Ishikawa (cell line): ENCODE results near the gene NPHP4.

Source experiments
- CEBPB ChIP-seq: IDR thresholded peaks from 2 replicates; pipeline ENCODE4 v1.6.1; 2012
- CREB1 ChIP-seq: IDR thresholded peaks from 2 replicates; pipeline ENCODE4 v1.6.1; 2012; ENCODE audit warnings: low read depth
- EGR1 ChIP-seq: IDR thresholded peaks from 2 replicates; pipeline ENCODE4 v1.6.1; 2012
- EP300 ChIP-seq: IDR thresholded peaks from 2 replicates; pipeline ENCODE4 v1.6.1; 2012; ENCODE audit warnings: borderline replicate concordance
- FOXM1 ChIP-seq: IDR thresholded peaks from 2 replicates; pipeline ENCODE4 v1.6.1; 2012; ENCODE audit warnings: low read depth, borderline replicate concordance
- MAX ChIP-seq: IDR thresholded peaks from 2 replicates; pipeline ENCODE4 v1.6.1; 2012
- NFIC ChIP-seq: IDR thresholded peaks from 2 replicates; pipeline ENCODE4 v1.6.1; 2012
- RAD21 ChIP-seq: IDR thresholded peaks from 2 replicates; pipeline ENCODE4 v1.6.1; 2012; ENCODE audit warnings: low read depth
- REST ChIP-seq: IDR thresholded peaks from 2 replicates; pipeline ENCODE4 v1.6.1; 2012; ENCODE audit warnings: low read depth, mild to moderate bottlenecking
- TAF1 ChIP-seq: IDR thresholded peaks from 2 replicates; pipeline ENCODE4 v1.6.1; 2012; ENCODE audit warnings: low read depth, mild to moderate bottlenecking
- TCF12 ChIP-seq: IDR thresholded peaks from 2 replicates; pipeline ENCODE4 v1.6.1; 2012; ENCODE audit warnings: low read depth
- TEAD4 ChIP-seq: IDR thresholded peaks from 2 replicates; pipeline ENCODE4 v1.6.1; 2012
- USF1 ChIP-seq: IDR thresholded peaks from 2 replicates; pipeline ENCODE4 v1.6.1; 2012
- YY1 ChIP-seq: IDR thresholded peaks from 2 replicates; pipeline ENCODE4 v1.6.1; 2012; ENCODE audit warnings: low read depth
- ZBTB7A ChIP-seq: IDR thresholded peaks from 2 replicates; pipeline ENCODE4 v1.6.1; 2012; ENCODE audit warnings: low read depth

NPHP4 gene

GRCh38 chr1:5992026-5992813 is at the start of gene NPHP4:
Gene NPHP4 (minus strand): TSS chr1:5992425. CDS start chr1:5986289, 6,136 bp downstream.
- TF ChIP-seq MAX (peak; percentile 84), NFIC (no peak), TAF1 (peak; percentile 68; the same call in 1 of the 2 replicates), TEAD4 (no peak), USF1 (peak; percentile 53; the same call in 1 of the 2 replicates), YY1 (no peak), EP300 (peak; percentile 39; the same call in 1 of the 2 replicates), EGR1 (0 out of 2 replicates have a peak, but pooled peaks have one; percentile 9), ZBTB7A (peak; percentile 89), CREB1 (peak; percentile 89), FOXM1 (peak; percentile 32; the same call in 1 of the 2 replicates)

- TF ChIP-seq YY1, result no peak
- TF ChIP-seq REST, result peak; percentile 15; the same call in 1 of the 2 replicates
- TF ChIP-seq TCF12, result no peak
- peak; percentile 87 for TF ChIP-seq RAD21
These were observed 49.3 kb upstream of the NPHP4 start for GRCh38 chr1:6041432-6042062.

- no peak for TF ChIP-seq TEAD4
- TF ChIP-seq TCF12, result no peak
These were observed 48.7 kb upstream of the NPHP4 start for GRCh38 chr1:6040861-6041415.

GRCh38 chr1:6040444-6040843 is 48.2 kb upstream of the NPHP4 start:
- TF ChIP-seq TEAD4, result no peak
- no peak for TF ChIP-seq TAF1
- TF ChIP-seq NFIC, result no peak
- no peak for TF ChIP-seq MAX
- no peak for TF ChIP-seq TCF12
- no peak for TF ChIP-seq ZBTB7A
- no peak for TF ChIP-seq REST
- no peak for TF ChIP-seq USF1
- TF ChIP-seq YY1, result no peak
- no peak for TF ChIP-seq EGR1
- TF ChIP-seq RAD21, result no peak
- TF ChIP-seq CEBPB, result no peak
- no peak for TF ChIP-seq CREB1
- TF ChIP-seq FOXM1, result no peak
- no peak for TF ChIP-seq EP300

- TF ChIP-seq EP300, result no peak
- no peak for TF ChIP-seq YY1
- no peak for TF ChIP-seq REST
- TF ChIP-seq USF1, result no peak
- TF ChIP-seq EGR1, result no peak
- no peak for TF ChIP-seq TCF12
- no peak for TF ChIP-seq TAF1
These were observed 46.8 kb upstream of the NPHP4 start for GRCh38 chr1:6039031-6039430.
